ENCODE results near the gene ENO1.

GRCh38 chr1:8847990-8848389, 30.5 kb downstream of the ENO1 start:
- no peak for TF ChIP-seq HMGXB4 (CRISPR knock-in tag; IDR thresholded peaks at IDR 0.05)
- no peak for TF ChIP-seq ZNF699 (CRISPR knock-in tag; IDR thresholded peaks at IDR 0.05; ENCODE audit: insufficient replicate concordance)
- TF ChIP-seq RFX7 (CRISPR knock-in tag; IDR thresholded peaks at IDR 0.05) = no peak
- TF ChIP-seq CTCF (IDR thresholded peaks at IDR 0.05 in 2 of 3, conservative IDR thresholded peaks at IDR 0.05 in 1 of 3; ENCODE audit: insufficient read depth in 2 of 3, low read depth in 1 of 3, low read length in 3 of 3) = no peak
- no peak for TF ChIP-seq HMBOX1 (IDR thresholded peaks at IDR 0.05)
- TF ChIP-seq XRCC5 (IDR thresholded peaks at IDR 0.05; ENCODE audit: low read depth, low read length) = no peak
- TF ChIP-seq THAP12 (CRISPR knock-in tag; IDR thresholded peaks at IDR 0.05) = no peak
- no peak for TF ChIP-seq DDX20 (tag; IDR thresholded peaks at IDR 0.05; ENCODE audit: low read depth)
- no peak for TF ChIP-seq SMC3 (conservative IDR thresholded peaks at IDR 0.05; ENCODE audit: insufficient read depth, low read depth, low read length)
